GM23338 (cell line): ENCODE results near the gene GJB3. TPM values are rescaled to one million over a fixed set of nuclear protein-coding genes. Genes with fewer than 3 reads are reported as not detected.
"Not testable (repeated sequence)": the region's sequence is repeated elsewhere in the genome, so short reads cannot be mapped to it uniquely, and the experiment has no call there.

Experiments
- ATAC-seq: fragments of 200-7000 bp; cut with Tn5 transposase; 3 replicates; pipeline ENCODE4 v1.9.1; 2020
- DNase-seq: peaks from one replicate; pipeline ENCODE4 v3.0.0-alpha.2; 2015; ENCODE audit warnings: low spot score
- H2AFZ ChIP-seq: fragments of 200-600 bp; sonication (generic); 2 replicates; pipeline ENCODE4 v1.8.0; 2016; ENCODE audit warnings: antibody characterized with exemption, mild to moderate bottlenecking, moderate library complexity
- H3F3A ChIP-seq: fragments of 200-600 bp; sonication (generic); replicated peaks from 2 replicates; pipeline ENCODE4 v1.8.0; 2017; ENCODE audit warnings: antibody characterized with exemption, mixed run types, low read depth
- H3K27ac ChIP-seq: fragments of 200-600 bp; sonication (generic); 2 replicates; pipeline ENCODE4 v1.6.1; 2016; ENCODE audit warnings: low read depth
- H3K27me3 ChIP-seq: fragments of 200-600 bp; sonication (generic); 2 replicates; pipeline ENCODE4 v1.8.0; 2016; ENCODE audit warnings: mild to moderate bottlenecking, mixed run types, moderate library complexity; ENCODE audit not compliant: insufficient read depth
- H3K36me3 ChIP-seq: fragments of 200-600 bp; sonication (generic); 2 replicates; pipeline ENCODE4 v1.8.0; 2016; ENCODE audit warnings: mild to moderate bottlenecking; ENCODE audit not compliant: insufficient read depth
- H3K4me1 ChIP-seq: fragments of 200-600 bp; sonication (generic); 2 replicates; pipeline ENCODE4 v1.8.0; 2016; ENCODE audit warnings: mild to moderate bottlenecking, moderate library complexity; ENCODE audit not compliant: insufficient read depth
- H3K4me2 ChIP-seq: fragments of 200-600 bp; sonication (generic); 2 replicates; pipeline ENCODE4 v1.7.1; 2017; ENCODE audit warnings: mixed run types
- H3K4me3 ChIP-seq: fragments of 200-600 bp; sonication (generic); 2 replicates; pipeline ENCODE4 v1.6.1; 2016; ENCODE audit warnings: mixed run types
- H3K79me2 ChIP-seq: fragments of 200-600 bp; sonication (generic); replicated peaks from 2 replicates; pipeline ENCODE4 v1.8.0; 2017; ENCODE audit warnings: mild to moderate bottlenecking; ENCODE audit not compliant: insufficient read depth
- H3K9me2 ChIP-seq: fragments of 200-600 bp; sonication (generic); 2 replicates; pipeline ENCODE4 v1.8.0; 2017; ENCODE audit not compliant: insufficient read depth
- H4K20me1 ChIP-seq: fragments of 200-600 bp; sonication (generic); replicated peaks from 2 replicates; pipeline ENCODE4 v1.8.0; 2017; ENCODE audit warnings: mild to moderate bottlenecking; ENCODE audit not compliant: insufficient read depth
- H3K27ac Mint-ChIP-seq: 2 replicates; pipeline ENCODE4 v1.8.0; 2020; ENCODE audit warnings: inconsistent platforms, mild to moderate bottlenecking, moderate library complexity, mixed read lengths
- H3K27me3 Mint-ChIP-seq: 3 replicates; pipeline ENCODE4 v1.8.0; 2022; ENCODE audit warnings: low read depth, mild to moderate bottlenecking, moderate library complexity, mixed read lengths, inconsistent platforms; ENCODE audit not compliant: insufficient read depth, poor library complexity
- H3K36me3 Mint-ChIP-seq: 3 replicates; pipeline ENCODE4 v1.8.0; 2021; ENCODE audit warnings: low read depth, mild to moderate bottlenecking, inconsistent platforms, moderate library complexity, mixed read lengths
- H3K4me1 Mint-ChIP-seq: 3 replicates; pipeline ENCODE4 v1.8.0; 2020; ENCODE audit warnings: mild to moderate bottlenecking, inconsistent platforms, mixed read lengths
- H3K4me3 Mint-ChIP-seq: 3 replicates; pipeline ENCODE4 v1.8.0; 2021; ENCODE audit warnings: moderate library complexity, mild to moderate bottlenecking, inconsistent platforms, mixed read lengths
- H3K9me3 Mint-ChIP-seq: 3 replicates; pipeline ENCODE4 v1.8.0; 2020; ENCODE audit warnings: moderate library complexity, mild to moderate bottlenecking, inconsistent platforms, mixed read lengths
- EZH2 ChIP-seq: fragments of 200-600 bp; sonication (generic); IDR thresholded peaks from one replicate; pipeline ENCODE4 v1.8.0; 2017; ENCODE audit warnings: antibody characterized with exemption, mild to moderate bottlenecking, low read depth; ENCODE audit not compliant: unreplicated experiment
- EZH2phosphoT487 ChIP-seq: fragments of 200-600 bp; sonication (generic); IDR thresholded peaks from one replicate; pipeline ENCODE4 v1.8.1; 2018; ENCODE audit warnings: antibody characterized with exemption; ENCODE audit not compliant: unreplicated experiment
- STAT1 ChIP-seq: IDR thresholded peaks from one replicate; pipeline ENCODE4 v1.6.1; 2016; ENCODE audit warnings: antibody characterized with exemption; ENCODE audit not compliant: unreplicated experiment
- ZNF331 ChIP-seq: fragments of 250-450 bp; sonication (Bioruptor Pico); IDR thresholded peaks from 2 replicates; pipeline ENCODE4 v1.5.0; 2020; ENCODE audit warnings: low read depth, mild to moderate bottlenecking, moderate library complexity
- polyA plus RNA-seq: library from polyadenylated mRNA; unstranded; fragments of >200 nt; fragmentation: Nextera tagmentation; extraction: Ambion mirVana; gene quantifications from 2 replicates; pipeline ENCODE4 v1.2.1, GENCODE V29; 2016
- total RNA-seq: library from RNA; depleted of rRNA; stranded (reverse); fragments of >200 nt; shearing (Covaris generic); gene quantifications from 2 replicates; pipeline ENCODE4 v1.2.3, GENCODE V29; 2014
- TF ChIP-seq, protein P1 (sequence below): IDR thresholded peaks from one replicate; pipeline ENCODE4 v1.6.1; 2018; ENCODE audit warnings: antibody characterized with exemption; ENCODE audit not compliant: unreplicated experiment

GJB3 gene
- total and polyA plus RNA-seq, 2 experiments from 2014 or later: 0.26 to 0.31 TPM

DNA sequence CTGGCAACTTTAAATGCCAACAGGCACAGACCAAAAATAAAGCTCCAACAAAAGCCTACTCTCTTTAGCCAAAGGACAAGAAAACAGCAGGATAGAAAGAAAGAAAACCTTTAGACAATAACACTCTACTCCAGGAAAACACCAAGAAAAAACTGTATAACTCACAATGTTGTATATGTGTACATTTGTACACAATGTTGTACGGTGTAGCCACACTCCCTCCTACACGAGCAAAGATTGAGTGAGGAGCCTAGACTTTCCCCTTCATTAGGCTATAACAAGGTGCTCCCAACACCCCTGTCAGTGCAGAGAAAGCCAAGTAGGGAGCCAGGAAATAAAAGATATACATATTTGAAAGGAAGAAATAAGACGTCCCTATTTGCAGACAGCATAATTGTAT lies 35.8 kb downstream of the GJB3 start:
- DNase-seq: no peak
- Mint-ChIP-seq H3K36me3 (no peaks in the 10 kb centered on the region), H3K4me3 (no peak overlapping the region), H3K27ac (no peak overlapping the region), H3K4me1 (peaks cover 2% of the 10 kb centered on the region; the same call in 1 of the 3 replicates), H3K27me3 (peaks cover 5% of the 10 kb centered on the region), H3K9me3 (no peaks in the 10 kb centered on the region)
- no peaks in the 10 kb centered on the region for H3K4me1 ChIP-seq
- H3K4me3 ChIP-seq: no peak overlapping the region
- H3F3A ChIP-seq: no peaks in the 10 kb centered on the region
- TF ChIP-seq, protein P1, sequence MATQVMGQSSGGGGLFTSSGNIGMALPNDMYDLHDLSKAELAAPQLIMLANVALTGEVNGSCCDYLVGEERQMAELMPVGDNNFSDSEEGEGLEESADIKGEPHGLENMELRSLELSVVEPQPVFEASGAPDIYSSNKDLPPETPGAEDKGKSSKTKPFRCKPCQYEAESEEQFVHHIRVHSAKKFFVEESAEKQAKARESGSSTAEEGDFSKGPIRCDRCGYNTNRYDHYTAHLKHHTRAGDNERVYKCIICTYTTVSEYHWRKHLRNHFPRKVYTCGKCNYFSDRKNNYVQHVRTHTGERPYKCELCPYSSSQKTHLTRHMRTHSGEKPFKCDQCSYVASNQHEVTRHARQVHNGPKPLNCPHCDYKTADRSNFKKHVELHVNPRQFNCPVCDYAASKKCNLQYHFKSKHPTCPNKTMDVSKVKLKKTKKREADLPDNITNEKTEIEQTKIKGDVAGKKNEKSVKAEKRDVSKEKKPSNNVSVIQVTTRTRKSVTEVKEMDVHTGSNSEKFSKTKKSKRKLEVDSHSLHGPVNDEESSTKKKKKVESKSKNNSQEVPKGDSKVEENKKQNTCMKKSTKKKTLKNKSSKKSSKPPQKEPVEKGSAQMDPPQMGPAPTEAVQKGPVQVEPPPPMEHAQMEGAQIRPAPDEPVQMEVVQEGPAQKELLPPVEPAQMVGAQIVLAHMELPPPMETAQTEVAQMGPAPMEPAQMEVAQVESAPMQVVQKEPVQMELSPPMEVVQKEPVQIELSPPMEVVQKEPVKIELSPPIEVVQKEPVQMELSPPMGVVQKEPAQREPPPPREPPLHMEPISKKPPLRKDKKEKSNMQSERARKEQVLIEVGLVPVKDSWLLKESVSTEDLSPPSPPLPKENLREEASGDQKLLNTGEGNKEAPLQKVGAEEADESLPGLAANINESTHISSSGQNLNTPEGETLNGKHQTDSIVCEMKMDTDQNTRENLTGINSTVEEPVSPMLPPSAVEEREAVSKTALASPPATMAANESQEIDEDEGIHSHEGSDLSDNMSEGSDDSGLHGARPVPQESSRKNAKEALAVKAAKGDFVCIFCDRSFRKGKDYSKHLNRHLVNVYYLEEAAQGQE: no peak
- H2AFZ ChIP-seq: no peak overlapping the region
- H3K4me2 ChIP-seq: no peak overlapping the region
- H3K79me2 ChIP-seq: no peaks in the 10 kb centered on the region
- no peak overlapping the region for H3K27ac ChIP-seq
- no peaks in the 10 kb centered on the region for H3K36me3 ChIP-seq
- no peaks in the 10 kb centered on the region for H4K20me1 ChIP-seq
- no peaks in the 10 kb centered on the region for H3K27me3 ChIP-seq
- H3K9me2 ChIP-seq: no peaks in the 10 kb centered on the region
- no peak for ATAC-seq

DNA sequence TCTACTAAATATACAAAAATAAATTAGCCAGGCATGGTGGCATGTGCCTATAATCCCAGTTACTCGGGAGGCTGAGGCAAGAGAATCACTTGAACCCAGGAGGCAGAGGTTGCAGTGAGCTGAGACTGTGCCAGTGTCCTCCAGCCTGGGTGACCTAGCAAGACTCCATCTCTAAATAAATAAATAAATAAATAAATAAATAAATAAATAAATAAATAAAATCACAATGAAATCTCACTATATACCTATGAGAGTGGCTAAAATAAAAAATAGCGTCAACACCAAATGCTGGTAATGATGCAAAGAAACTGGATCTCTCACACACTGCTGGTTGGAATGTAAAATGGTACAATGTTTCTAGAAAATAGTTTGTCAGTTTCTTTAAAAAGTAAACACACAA lies 37.8 kb downstream of the GJB3 start:
- H4K20me1 ChIP-seq, H3K4me2 ChIP-seq, H3K79me2 ChIP-seq, H3K9me2 ChIP-seq, H3F3A ChIP-seq, H3K27ac ChIP-seq, H3K4me1 Mint-ChIP-seq, H2AFZ ChIP-seq, ATAC-seq, H3K27me3 ChIP-seq, H3K36me3 Mint-ChIP-seq, H3K27ac Mint-ChIP-seq, H3K36me3 ChIP-seq, H3K27me3 Mint-ChIP-seq, H3K9me3 Mint-ChIP-seq, DNase-seq, H3K4me3 ChIP-seq, H3K4me1 ChIP-seq, H3K4me3 Mint-ChIP-seq: not testable (repeated sequence)

DNA sequence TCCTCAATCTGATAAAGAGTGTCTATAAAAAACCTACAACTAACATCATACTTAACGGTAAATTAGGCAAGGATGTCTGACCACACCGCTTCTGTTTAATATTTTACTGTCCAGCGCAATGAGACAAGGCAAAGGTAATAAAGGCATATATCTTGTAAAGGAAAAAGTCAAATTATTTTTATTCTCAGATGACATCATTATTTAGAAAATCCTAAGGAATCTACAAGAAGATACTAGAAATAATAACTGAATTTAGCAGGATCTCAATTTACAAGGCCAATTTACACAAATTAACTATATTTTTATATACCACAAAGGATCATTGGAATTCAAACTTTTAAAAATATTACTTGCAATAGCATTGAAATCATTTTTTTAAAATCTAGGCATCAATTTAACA lies 41.2 kb downstream of the GJB3 start:
- H3K4me3 Mint-ChIP-seq: no peak overlapping the region
- no peaks in the 10 kb centered on the region for H3K36me3 Mint-ChIP-seq
- no peaks in the 10 kb centered on the region for H3K4me1 Mint-ChIP-seq
- peaks cover 3% of the 10 kb centered on the region for H3K27me3 Mint-ChIP-seq
- H3K9me3 Mint-ChIP-seq: no peaks in the 10 kb centered on the region
- no peak overlapping the region for H3K27ac Mint-ChIP-seq
- Histone ChIP-seq H3K4me1 (no peaks in the 10 kb centered on the region), H2AFZ (no peak overlapping the region), H3K9me2 (no peaks in the 10 kb centered on the region), H4K20me1 (no peaks in the 10 kb centered on the region), H3K79me2 (no peaks in the 10 kb centered on the region), H3K36me3 (no peaks in the 10 kb centered on the region), H3K27me3 (no peaks in the 10 kb centered on the region), H3K4me2 (no peak overlapping the region), H3K4me3 (no peak overlapping the region), H3K27ac (no peak overlapping the region), H3F3A (no peaks in the 10 kb centered on the region)
- DNase-seq: no peak
- ATAC-seq: no peak
- TF ChIP-seq, protein P1: no peak
- TF ChIP-seq STAT1: no peak
- TF ChIP-seq ZNF331 (CRISPR knock-in tag): no peak
- TF ChIP-seq EZH2phosphoT487: no peak
- no peak for TF ChIP-seq EZH2
